K562 (cell line): ENCODE results near the gene TUBB6. TPM values are rescaled to one million over a fixed set of nuclear protein-coding genes. Genes with fewer than 3 reads are reported as not detected.
A peak's percentile ranks its signal among the peaks of the same experiment; 100 is the strongest.

Experiments used
- ATAC-seq: fragments of 200-7000 bp; cut with Tn5 transposase; 3 replicates; pipeline ENCODE4 v1.9.1; 2020; ENCODE audit warnings: moderate library complexity
- BruUV-seq: library from RNA; stranded (reverse); fragments of 400-500 nt; replicated peaks from 2 replicates; lab custom pipeline; 2021; lab: Mats Ljungman, UMichigan
- CTCF ChIA-PET: fragments of 300-600 bp; formaldehyde crosslinking; extraction: SDS; loops from one replicate; lab custom pipeline; 2021; ENCODE audit warnings: low intra/inter-chr PET ratio; lab: Yijun Ruan, JAX
- POLR2A ChIA-PET: fragments of 300-600, 350-650 bp; sonication (Branson Sonifier 250); formaldehyde crosslinking; extraction: SDS; loops from one replicate; lab custom pipeline; 2021; ENCODE audit warnings: antibody characterized with exemption, inconsistent platforms; lab: Yijun Ruan, JAX
- DNase-seq, 4 experiments: peaks; one replicate each; pipeline versions ENCODE4 v3.0.0 to v3.0.0-alpha.2; 2011 to 2018; ENCODE audit warnings: low spot score in 3 of 4, mixed read lengths in 3 of 4; ENCODE audit errors: extremely low read depth in 1 of 4
- FAIRE-seq: peaks from 2 replicates; lab custom pipeline; 2011; peaks lifted over from hg19 to GRCh38; lab: Jason Lieb, UNC
- H2AFZ ChIP-seq: 2 replicates; pipeline ENCODE4 v1.6.0; 2011; ENCODE audit warnings: low read depth, low read length, control low read depth, inconsistent platforms
- H3K27ac ChIP-seq: fragments of 200-600 bp; 3 replicates; pipeline ENCODE4 v1.8.0; 2011; ENCODE audit warnings: low read depth, mild to moderate bottlenecking, control low read depth, inconsistent platforms, low read length, moderate library complexity, mixed read lengths; ENCODE audit errors: extremely low read depth
- H3K27me3 ChIP-seq, 2 experiments: fragments of 300-600 bp in 1 of 2; 2 replicates in 1 of 2; 3 replicates in 1 of 2; pipeline versions ENCODE4 v1.6.0 to v1.8.0; 2011; ENCODE audit warnings: inconsistent platforms in 2 of 2, low read length in 2 of 2, mild to moderate bottlenecking in 1 of 2, mixed read lengths in 1 of 2, moderate library complexity in 1 of 2; ENCODE audit not compliant: control insufficient read depth in 2 of 2, insufficient read depth in 2 of 2
- H3K36me3 ChIP-seq: fragments of 300-600 bp; 3 replicates; pipeline ENCODE4 v1.8.0; 2011; ENCODE audit warnings: mild to moderate bottlenecking, low read length, inconsistent platforms; ENCODE audit not compliant: control insufficient read depth, insufficient read depth
- H3K4me1 ChIP-seq, 2 experiments: fragments of 200-600 bp in 1 of 2; replicated peaks in 1 of 2; 2 replicates in 1 of 2; 3 replicates in 1 of 2; pipeline versions ENCODE4 v1.5.1 to v1.8.0; 2011; ENCODE audit warnings: inconsistent platforms in 2 of 2, low read length in 2 of 2, mild to moderate bottlenecking in 1 of 2, mixed read lengths in 1 of 2, moderate library complexity in 1 of 2; ENCODE audit not compliant: control insufficient read depth in 2 of 2, insufficient read depth in 2 of 2
- H3K4me2 ChIP-seq: 2 replicates; pipeline ENCODE4 v1.6.1; 2011; ENCODE audit warnings: low read length, control low read depth, inconsistent platforms, mixed read lengths; ENCODE audit not compliant: insufficient read depth
- H3K4me3 ChIP-seq: fragments of 200-600 bp; sonication (generic), shearing (Covaris generic); 2 replicates; pipeline ENCODE4 v1.5.1; 2016; ENCODE audit warnings: control low read depth, inconsistent platforms
- H3K79me2 ChIP-seq: fragments of 200-600 bp; 3 replicates; pipeline ENCODE4 v1.8.0; 2011; ENCODE audit warnings: low read length, inconsistent platforms; ENCODE audit not compliant: control insufficient read depth, insufficient read depth
- H3K9ac ChIP-seq, 2 experiments: 2 replicates each; pipeline versions ENCODE4 v1.6.0 to v1.6.1; 2011; ENCODE audit warnings: low read depth in 2 of 2, low read length in 2 of 2, control low read depth in 1 of 2, inconsistent platforms in 1 of 2, mild to moderate bottlenecking in 1 of 2, mixed read lengths in 1 of 2; ENCODE audit not compliant: insufficient read depth in 1 of 2
- H3K9me1 ChIP-seq: one replicate; pipeline ENCODE4 v1.6.0; 2011; ENCODE audit warnings: inconsistent platforms, mild to moderate bottlenecking, low read length, moderate library complexity; ENCODE audit not compliant: control insufficient read depth, insufficient read depth
- H3K9me3 ChIP-seq: replicated peaks from 2 replicates; pipeline ENCODE4 v1.5.1; 2011; ENCODE audit warnings: low read depth, low read length, inconsistent platforms; ENCODE audit not compliant: control insufficient read depth, insufficient read depth
- H4K20me1 ChIP-seq: replicated peaks from 2 replicates; pipeline ENCODE4 v1.6.1; 2011; ENCODE audit warnings: low read length, inconsistent platforms, mixed read lengths; ENCODE audit not compliant: control insufficient read depth, insufficient read depth
- CBX5 ChIP-seq: IDR thresholded peaks from 2 replicates; pipeline ENCODE4 v1.6.1; 2014; ENCODE audit warnings: low read depth, borderline replicate concordance
- POLR2A ChIP-seq: fragments of 450-650 bp; conservative IDR thresholded peaks from 2 replicates; pipeline ENCODE4 v1.6.1; 2016
- RBFOX2 ChIP-seq: fragments of 200-400 bp; formaldehyde crosslinking; IDR thresholded peaks from 2 replicates; pipeline ENCODE4 v1.6.1; 2017; ENCODE audit warnings: low read depth, mild to moderate bottlenecking, low read length, moderate library complexity
- RNF2 ChIP-seq: sonication (generic); IDR thresholded peaks from 2 replicates; pipeline ENCODE4 v1.6.1; 2016
- ZNF778 ChIP-seq: fragments of 450-650 bp; formaldehyde crosslinking; IDR thresholded peaks from 2 replicates; pipeline ENCODE4 v1.4.0; 2020; ENCODE audit warnings: mild to moderate bottlenecking, moderate library complexity
- WGBS: fragments of 100-300 bp; shearing (Covaris generic); methylation state at CpG from one replicate; pipeline ENCODE4 v1.1.6; 2016; ENCODE audit warnings: low coverage, mixed read lengths; ENCODE audit not compliant: insufficient coverage; ENCODE audit errors: missing lambda C conversion rate; 5-methylcytosine and 5-hydroxymethylcytosine counted together
- in situ Hi-C: fragments of 300-500 bp; cut with MboI; formaldehyde crosslinking; loops from 4 replicates; pipeline ENCODE4 v1.15.0; 2018; ENCODE audit warnings: inconsistent platforms, mixed read lengths
- intact Hi-C: fragments of 100-400 bp; cut with micrococcal nuclease; formaldehyde crosslinking; loops from 2 replicates; pipeline ENCODE4 v1.14.2; 2022
- polyA plus RNA-seq, 8 experiments: library from polyadenylated mRNA; depleted of rRNA in 4 of 8; stranded (reverse) in 5 of 8; unstranded in 3 of 8; fragments of >200 nt; fragmentation: Nextera tagmentation in 2 of 8; fragmentation: Illumina TruSeq in 1 of 8; extraction: Ambion mirVana in 2 of 8; extraction: Trizol in 1 of 8; gene quantifications; 2 replicates each; pipeline versions ENCODE4 v1.2.1 to v1.2.3, GENCODE V29; 2011 to 2014; ENCODE audit warnings: inconsistent platforms in 1 of 8, missing spikeins in 1 of 8
- total RNA-seq, 7 experiments: library from RNA; depleted of rRNA in 6 of 7; stranded (reverse); fragments of >200 nt in 6 of 7; fragmentation: Illumina TruSeq in 2 of 7; extraction: Trizol in 2 of 7; gene quantifications; 2 replicates each; pipeline versions ENCODE4 v1.2.1 to v1.2.3, GENCODE V29; 2011 to 2021; ENCODE audit warnings: low replicate concordance in 1 of 7

The TUBB6 gene
- total and polyA plus RNA-seq, 9 of the 15 experiments (the other 6 are each of a cell fraction or from before 2014, with no cell fraction given), result 43.9 to 404 (median 81.1) TPM

- TF ChIP-seq RNF2 (no peak), ZNF778 (no peak)
Observed at GRCh38 chr18:12315490-12315889, 7.4 kb downstream of the TUBB6 start (continued).

DNA sequence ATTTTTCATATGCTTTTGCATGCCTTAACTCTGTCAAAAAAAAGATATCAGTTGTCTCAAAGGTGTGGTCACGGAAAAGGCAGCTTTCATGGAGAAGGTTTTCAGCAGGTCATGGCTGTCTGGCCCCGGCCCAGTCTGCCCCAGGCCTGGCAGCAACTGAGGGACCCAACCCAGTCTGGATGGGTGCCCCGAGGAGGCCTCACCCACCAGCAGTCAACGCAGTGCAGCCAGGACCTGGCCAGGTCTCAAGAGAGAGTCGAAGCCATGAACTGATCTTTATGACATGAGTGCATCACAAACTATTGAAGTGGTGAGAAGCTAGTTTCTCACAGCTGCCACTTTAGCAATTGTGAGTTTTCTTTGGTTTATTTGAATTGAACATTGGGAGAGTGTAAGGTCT lies 7.9 kb downstream of the TUBB6 start:
- no TSS peak for BruUV-seq
- no peak overlapping the region for H2AFZ ChIP-seq
- 50% methylated on average over 5 of the region's 5 CpGs for WGBS
- no peak overlapping the region for H3K27ac ChIP-seq
- H3K27me3 ChIP-seq, result no peaks in the 10 kb centered on the region
- intact Hi-C loops (no loop called here), in situ Hi-C loops (no loop called here)
- H3K79me2 ChIP-seq, result peaks cover 35% of the 10 kb centered on the region
- peaks cover 7 to 17% of the 10 kb centered on the region in 2 experiments; a peak in 4 of 5 replicates for H3K4me1 ChIP-seq
- DNase-seq (no peak), ATAC-seq (peak; percentile 36), FAIRE-seq (no peak)
- peaks cover 80% of the 10 kb centered on the region for H3K36me3 ChIP-seq
- POLR2A ChIA-PET, result interaction anchor here (0.7 to 3.2 kb wide), 4 partner anchors 10 to 14 kb away, joined by 3 to 13 read pairs (median 5); no protein-coding TSS in a partner anchor
- CTCF ChIA-PET, result no interaction called here
- no peaks in the 10 kb centered on the region for H3K9me1 ChIP-seq
- no peaks in the 10 kb centered on the region for H4K20me1 ChIP-seq
- H3K9ac ChIP-seq, result peak overlapping the region in 1 of 2 experiments; percentile 59; a peak in 1 of 4 replicates
- peak overlapping the region; percentile 22; the same call in 1 of the 2 replicates for H3K4me2 ChIP-seq
- H3K4me3 ChIP-seq, result no peak overlapping the region
- 0 out of 2 replicates have a peak, but pooled peaks have one; percentile 34 for TF ChIP-seq POLR2A
- TF ChIP-seq RBFOX2, result peak; percentile 31; the same call in 1 of the 2 replicates
- no peak for TF ChIP-seq CBX5
- H3K9me3 ChIP-seq, result peaks cover 13% of the 10 kb centered on the region; the same call in 1 of the 2 replicates
